ENCODE data around the gene KRT82.
"Not testable (repeated sequence)": the region's sequence is repeated elsewhere in the genome, so short reads cannot be mapped to it uniquely, and the experiment has no call there.

The KRT82 gene

GRCh38 chr12:52417740-52418139, 11.6 kb upstream of the KRT82 start:
- Histone ChIP-seq H3K4me3 (ENCODE audit: low read length) (no peak overlapping the region), H3K27ac (ENCODE audit: low read length) (no peak overlapping the region), H3K36me3 (ENCODE audit: control insufficient read depth, low read depth, low read length) (no peaks in the 10 kb centered on the region), H3K27me3 (ENCODE audit: control insufficient read depth, insufficient read depth, low read length) (no peaks in the 10 kb centered on the region), H3K4me1 (ENCODE audit: control insufficient read depth, low read depth, low read length) (no peaks in the 10 kb centered on the region), H3K9me3 (ENCODE audit: control insufficient read depth, low read depth, low read length) (no peaks in the 10 kb centered on the region), H3K9ac (ENCODE audit: low read length) (no peak overlapping the region)

GRCh38 chr12:52416795-52417194, 10.7 kb upstream of the KRT82 start:
- no peaks in the 10 kb centered on the region for H3K36me3 ChIP-seq (ENCODE audit: control insufficient read depth, low read depth, low read length)
- H3K9ac ChIP-seq (ENCODE audit: low read length), result no peak overlapping the region
- H3K9me3 ChIP-seq (ENCODE audit: control insufficient read depth, low read depth, low read length), result no peaks in the 10 kb centered on the region
- H3K27me3 ChIP-seq (ENCODE audit: control insufficient read depth, insufficient read depth, low read length), result no peaks in the 10 kb centered on the region
- H3K4me3 ChIP-seq (ENCODE audit: low read length), result no peak overlapping the region
- no peaks in the 10 kb centered on the region for H3K4me1 ChIP-seq (ENCODE audit: control insufficient read depth, low read depth, low read length)
- no peak overlapping the region for H3K27ac ChIP-seq (ENCODE audit: low read length)

GRCh38 chr12:52415870-52416750, 10.0 kb upstream of the KRT82 start:
- Histone ChIP-seq H3K36me3 (ENCODE audit: control insufficient read depth, low read depth, low read length) (no peaks in the 10 kb centered on the region), H3K9me3 (ENCODE audit: control insufficient read depth, low read depth, low read length) (no peaks in the 10 kb centered on the region), H3K4me3 (ENCODE audit: low read length) (no peak overlapping the region), H3K27me3 (ENCODE audit: control insufficient read depth, insufficient read depth, low read length) (no peaks in the 10 kb centered on the region), H3K9ac (ENCODE audit: low read length) (no peak overlapping the region), H3K4me1 (ENCODE audit: control insufficient read depth, low read depth, low read length) (no peaks in the 10 kb centered on the region), H3K27ac (ENCODE audit: low read length) (no peak overlapping the region)

GRCh38 chr12:52414936-52415335, 8.8 kb upstream of the KRT82 start:
- H3K9me3 ChIP-seq (ENCODE audit: control insufficient read depth, low read depth, low read length), result no peaks in the 10 kb centered on the region
- no peaks in the 10 kb centered on the region for H3K36me3 ChIP-seq (ENCODE audit: control insufficient read depth, low read depth, low read length)
- H3K27me3 ChIP-seq (ENCODE audit: control insufficient read depth, insufficient read depth, low read length), result no peaks in the 10 kb centered on the region
- no peak overlapping the region for H3K27ac ChIP-seq (ENCODE audit: low read length)
- H3K4me1 ChIP-seq (ENCODE audit: control insufficient read depth, low read depth, low read length), result no peaks in the 10 kb centered on the region
- H3K9ac ChIP-seq (ENCODE audit: low read length), result no peak overlapping the region
- no peak overlapping the region for H3K4me3 ChIP-seq (ENCODE audit: low read length)

GRCh38 chr12:52413782-52414345, 7.7 kb upstream of the KRT82 start:
- Histone ChIP-seq H3K4me1 (ENCODE audit: control insufficient read depth, low read depth, low read length) (no peaks in the 10 kb centered on the region), H3K27ac (ENCODE audit: low read length) (no peak overlapping the region), H3K9me3 (ENCODE audit: control insufficient read depth, low read depth, low read length) (no peaks in the 10 kb centered on the region), H3K4me3 (ENCODE audit: low read length) (no peak overlapping the region), H3K36me3 (ENCODE audit: control insufficient read depth, low read depth, low read length) (no peaks in the 10 kb centered on the region), H3K27me3 (ENCODE audit: control insufficient read depth, insufficient read depth, low read length) (no peaks in the 10 kb centered on the region), H3K9ac (ENCODE audit: low read length) (no peak overlapping the region)

GRCh38 chr12:52413202-52413601, 7.1 kb upstream of the KRT82 start:
- Histone ChIP-seq H3K27ac (ENCODE audit: low read length) (no peak overlapping the region), H3K9me3 (ENCODE audit: control insufficient read depth, low read depth, low read length) (no peaks in the 10 kb centered on the region), H3K9ac (ENCODE audit: low read length) (no peak overlapping the region), H3K4me3 (ENCODE audit: low read length) (no peak overlapping the region), H3K36me3 (ENCODE audit: control insufficient read depth, low read depth, low read length) (no peaks in the 10 kb centered on the region), H3K4me1 (ENCODE audit: control insufficient read depth, low read depth, low read length) (no peaks in the 10 kb centered on the region), H3K27me3 (ENCODE audit: control insufficient read depth, insufficient read depth, low read length) (no peaks in the 10 kb centered on the region)

GRCh38 chr12:52411815-52412214, 5.7 kb upstream of the KRT82 start:
- no peaks in the 10 kb centered on the region for H3K27me3 ChIP-seq (ENCODE audit: control insufficient read depth, insufficient read depth, low read length)
- no peaks in the 10 kb centered on the region for H3K9me3 ChIP-seq (ENCODE audit: control insufficient read depth, low read depth, low read length)

GRCh38 chr12:52410589-52411248, 4.6 kb upstream of the KRT82 start:
- not testable (repeated sequence) for H3K9me3 ChIP-seq (ENCODE audit: control insufficient read depth, low read depth, low read length); H3K27ac ChIP-seq (ENCODE audit: low read length); H3K9ac ChIP-seq (ENCODE audit: low read length); H3K27me3 ChIP-seq (ENCODE audit: control insufficient read depth, insufficient read depth, low read length); H3K4me1 ChIP-seq (ENCODE audit: control insufficient read depth, low read depth, low read length); H3K4me3 ChIP-seq (ENCODE audit: low read length); H3K36me3 ChIP-seq (ENCODE audit: control insufficient read depth, low read depth, low read length)

More at GRCh38 chr12:52411815-52412214, 5.7 kb upstream of the KRT82 start:
- Histone ChIP-seq H3K27ac (ENCODE audit: low read length) (no peak overlapping the region), H3K4me3 (ENCODE audit: low read length) (no peak overlapping the region), H3K4me1 (ENCODE audit: control insufficient read depth, low read depth, low read length) (no peaks in the 10 kb centered on the region), H3K36me3 (ENCODE audit: control insufficient read depth, low read depth, low read length) (no peaks in the 10 kb centered on the region), H3K9ac (ENCODE audit: low read length) (no peak overlapping the region)

- Histone ChIP-seq H3K27me3 (ENCODE audit: control insufficient read depth, insufficient read depth, low read length) (no peaks in the 10 kb centered on the region), H3K36me3 (ENCODE audit: control insufficient read depth, low read depth, low read length) (no peaks in the 10 kb centered on the region), H3K27ac (ENCODE audit: low read length) (no peak overlapping the region), H3K4me1 (ENCODE audit: control insufficient read depth, low read depth, low read length) (no peaks in the 10 kb centered on the region), H3K9ac (ENCODE audit: low read length) (no peak overlapping the region), H3K9me3 (ENCODE audit: control insufficient read depth, low read depth, low read length) (no peaks in the 10 kb centered on the region), H3K4me3 (ENCODE audit: low read length) (no peak overlapping the region)
Measured at GRCh38 chr12:52407918-52408317, 1.8 kb upstream of the KRT82 start.

- Histone ChIP-seq H3K9ac (ENCODE audit: low read length) (no peak overlapping the region), H3K9me3 (ENCODE audit: control insufficient read depth, low read depth, low read length) (no peaks in the 10 kb centered on the region), H3K4me3 (ENCODE audit: low read length) (no peak overlapping the region), H3K27ac (ENCODE audit: low read length) (no peak overlapping the region), H3K27me3 (ENCODE audit: control insufficient read depth, insufficient read depth, low read length) (no peaks in the 10 kb centered on the region), H3K4me1 (ENCODE audit: control insufficient read depth, low read depth, low read length) (no peaks in the 10 kb centered on the region), H3K36me3 (ENCODE audit: control insufficient read depth, low read depth, low read length) (no peaks in the 10 kb centered on the region)
Measured at GRCh38 chr12:52404951-52405350, 1.2 kb downstream of the KRT82 start.

GRCh38 chr12:52403561-52403960, 2.6 kb downstream of the KRT82 start:
- Histone ChIP-seq H3K4me1 (ENCODE audit: control insufficient read depth, low read depth, low read length) (no peaks in the 10 kb centered on the region), H3K9ac (ENCODE audit: low read length) (no peak overlapping the region)

More at GRCh38 chr12:52403561-52403960, 2.6 kb downstream of the KRT82 start:
- Histone ChIP-seq H3K36me3 (ENCODE audit: control insufficient read depth, low read depth, low read length) (no peaks in the 10 kb centered on the region), H3K9me3 (ENCODE audit: control insufficient read depth, low read depth, low read length) (no peaks in the 10 kb centered on the region), H3K27ac (ENCODE audit: low read length) (no peak overlapping the region), H3K27me3 (ENCODE audit: control insufficient read depth, insufficient read depth, low read length) (no peaks in the 10 kb centered on the region), H3K4me3 (ENCODE audit: low read length) (no peak overlapping the region)
